NCI-H2107 treated with DMSO at 0.1 percent for 48 hours (cell line): ENCODE measurements around the gene TRAPPC2.
A peak's percentile ranks its signal among the peaks of the same experiment; 100 is the strongest.
"Not testable (repeated sequence)": the region's sequence is repeated elsewhere in the genome, so short reads cannot be mapped to it uniquely, and the experiment has no call there.

ENCODE experiments used
- DNase-seq: peaks from one replicate; lab custom pipeline; 2025; ENCODE audit not compliant: unreplicated experiment; lab: John Stamatoyannopoulos, UW

TRAPPC2 gene

DNA sequence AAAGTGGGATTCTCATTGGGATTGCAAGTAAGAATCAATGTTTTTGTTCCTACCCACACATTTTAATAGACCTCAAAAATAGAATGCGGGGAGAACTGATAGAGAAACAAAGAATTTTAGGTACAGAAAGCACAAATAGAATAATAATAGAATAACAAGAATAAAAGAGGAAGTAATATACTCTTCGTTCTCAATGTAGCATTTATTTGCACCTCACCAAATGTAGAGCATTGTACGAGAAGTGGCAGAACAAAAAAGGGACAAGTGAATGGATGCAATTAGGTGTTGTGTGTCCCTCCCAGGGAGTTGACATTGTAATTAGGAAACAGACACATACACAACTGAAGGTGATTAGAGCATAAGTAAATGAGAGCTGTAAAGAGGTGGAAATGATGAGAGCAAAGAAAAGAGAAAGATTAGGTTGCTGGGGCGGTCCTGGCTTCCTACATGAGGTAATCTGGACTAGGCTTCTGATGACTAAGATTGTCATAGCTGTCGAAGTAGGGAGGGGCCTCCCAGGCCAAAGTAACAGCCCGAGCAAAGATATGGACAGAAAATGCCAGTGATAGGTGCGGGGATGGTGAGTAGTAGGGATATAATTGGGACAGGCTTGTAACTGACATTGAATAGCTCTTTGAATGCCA lies 35.1 kb downstream of the TRAPPC2 start:
- DNase-seq, result no peak

DNA sequence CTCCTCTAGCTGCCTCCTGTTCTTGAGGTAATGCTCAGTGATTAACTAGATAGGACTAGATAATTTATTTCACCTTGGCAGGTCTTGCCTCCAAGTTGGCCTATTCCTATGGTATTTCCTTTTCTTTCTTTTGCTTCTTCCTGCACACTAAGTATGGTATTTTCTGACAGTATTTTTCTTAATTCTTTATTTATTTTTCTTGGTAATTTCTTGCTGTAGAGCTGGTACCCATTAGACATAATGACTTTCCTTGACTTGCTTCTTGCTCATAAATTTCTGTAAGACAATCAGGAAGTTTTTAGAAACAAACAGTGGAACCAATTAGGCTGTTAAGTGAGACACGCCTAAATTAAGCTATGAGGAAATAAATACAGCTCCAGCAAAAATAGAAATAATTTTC lies 36.0 kb downstream of the TRAPPC2 start:
- no peak for DNase-seq

DNA sequence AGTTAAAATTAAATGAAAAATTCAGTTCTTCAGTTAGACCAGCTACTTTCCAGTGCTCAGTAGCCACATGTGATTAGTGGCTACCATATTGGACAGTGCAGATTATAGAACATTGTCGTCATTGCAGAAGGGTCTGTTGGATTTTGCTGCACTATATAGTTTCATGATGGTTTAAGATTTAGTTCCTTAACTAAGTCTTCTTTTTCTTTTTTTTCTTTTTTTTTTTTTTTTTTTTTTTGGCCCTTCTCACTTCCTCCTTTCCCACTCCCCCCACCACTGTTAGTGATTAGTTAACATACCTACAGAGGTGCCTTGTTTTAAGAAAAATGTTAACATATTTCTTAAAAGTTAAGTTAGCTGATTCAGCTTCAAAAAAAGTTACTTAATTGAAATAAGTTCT lies 36.4 kb downstream of the TRAPPC2 start:
- DNase-seq, result no peak

DNA sequence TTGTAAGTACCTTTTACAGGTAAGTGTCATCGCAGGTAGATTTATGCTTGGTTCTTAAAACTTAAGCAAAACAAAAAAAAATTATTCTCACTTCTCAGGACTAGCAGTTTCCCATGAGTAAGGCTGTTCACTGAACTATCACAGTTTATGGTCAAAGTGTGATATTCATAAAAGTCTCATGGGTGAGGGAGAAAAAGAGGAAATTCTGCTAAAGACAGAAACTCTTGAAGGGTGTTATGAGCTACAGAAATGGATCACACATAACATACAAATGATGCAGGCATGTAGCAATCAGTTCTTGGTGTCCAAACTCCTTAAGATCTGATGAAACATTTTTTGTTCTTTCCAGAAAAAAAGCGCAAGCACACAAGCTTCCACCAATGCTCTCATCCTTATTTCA lies 37.0 kb downstream of the TRAPPC2 start:
- no peak for DNase-seq

DNA sequence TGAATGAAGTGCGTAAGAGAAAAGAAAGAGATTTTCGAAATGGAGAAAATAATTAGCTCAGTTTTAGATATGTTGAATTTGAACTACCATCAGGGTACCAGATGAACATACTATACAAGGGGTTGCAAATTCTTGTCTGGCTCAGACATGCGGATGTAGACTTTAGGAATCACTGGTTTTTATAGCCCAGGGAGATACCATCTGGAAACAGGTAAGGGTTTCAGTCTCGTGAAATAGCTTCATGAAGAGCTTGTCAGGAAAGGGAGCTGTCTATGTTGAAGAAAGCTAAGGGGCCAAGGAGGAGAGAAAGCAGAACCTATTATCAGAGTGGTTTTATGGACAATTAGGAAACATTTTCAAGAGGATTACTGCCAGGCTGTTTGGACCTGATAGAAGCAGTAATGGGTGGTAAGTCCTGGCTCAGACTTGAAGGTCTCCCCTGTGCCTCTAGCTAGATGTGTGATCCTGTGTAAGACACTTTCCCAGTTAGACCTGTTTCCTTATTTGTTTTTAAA lies 38.8 kb downstream of the TRAPPC2 start:
- no peak for DNase-seq

DNA sequence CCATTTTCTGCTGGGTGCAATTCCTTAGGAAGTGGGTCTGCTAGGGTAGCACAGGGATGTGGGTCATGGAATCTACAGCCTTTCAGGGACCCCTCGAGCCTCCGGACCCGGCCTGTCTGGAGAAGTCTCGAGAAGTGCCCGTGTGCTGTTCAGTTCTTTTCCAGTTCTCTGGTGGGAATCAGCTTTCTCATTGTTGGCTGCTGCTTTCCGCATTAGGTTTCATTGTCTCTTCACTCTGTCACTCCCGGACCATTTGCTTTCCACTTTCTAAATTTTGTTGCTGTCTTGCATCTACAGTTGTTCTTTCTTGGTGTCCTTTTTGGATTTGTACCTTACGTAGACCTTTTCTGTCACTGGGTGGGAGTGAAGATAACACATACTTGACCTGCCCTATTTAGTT lies 39.4 kb downstream of the TRAPPC2 start:
- no peak for DNase-seq

DNA sequence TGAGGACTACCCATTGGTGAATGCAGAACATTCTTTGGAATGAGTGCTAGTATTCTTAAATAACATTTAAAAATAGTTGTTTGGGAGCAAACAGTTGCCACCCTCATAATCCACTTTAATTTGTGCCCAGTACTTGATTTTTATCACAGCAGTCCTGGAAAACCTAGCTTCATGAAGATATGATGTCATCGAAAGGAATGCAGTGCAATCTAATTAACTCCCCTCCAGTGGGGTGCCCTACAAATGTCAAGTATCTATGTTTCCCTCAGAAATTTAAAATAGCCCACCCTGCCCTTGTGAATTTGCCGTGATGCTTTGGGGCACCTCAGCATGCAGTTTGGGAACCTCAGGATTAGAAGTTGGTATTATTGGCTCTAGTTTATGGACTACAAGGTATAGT lies 40.1 kb downstream of the TRAPPC2 start:
- DNase-seq, result no peak

DNA sequence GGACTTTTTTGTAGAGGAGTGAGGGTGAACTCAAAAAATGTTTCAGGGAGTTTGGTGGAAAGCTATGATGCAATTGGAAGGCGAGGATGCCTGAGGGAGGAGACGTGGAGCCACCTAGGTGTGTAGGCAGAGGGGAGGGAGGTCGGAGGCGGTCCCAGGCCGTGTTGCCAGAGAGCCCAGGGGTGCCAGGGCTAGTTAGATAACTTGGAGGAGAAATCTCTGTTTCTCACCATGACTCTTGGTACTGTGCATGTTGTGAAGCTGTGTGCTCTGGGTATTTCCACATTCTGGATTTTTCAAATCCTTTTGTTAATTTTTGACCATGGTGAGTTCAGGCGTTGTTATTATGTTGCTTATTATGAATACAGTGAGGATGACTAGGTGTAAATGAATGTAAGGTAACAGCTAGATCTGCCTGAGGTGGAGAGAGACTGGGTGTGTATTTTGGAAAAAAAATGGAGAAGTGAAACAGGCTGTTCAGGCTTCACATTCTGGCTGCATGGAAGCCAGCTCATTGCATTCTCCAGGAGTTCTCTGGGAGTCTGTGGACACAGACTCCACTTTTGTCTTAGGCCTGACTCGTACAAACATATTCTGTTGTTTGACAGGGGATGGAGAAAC lies 41.0 kb downstream of the TRAPPC2 start:
- no peak for DNase-seq

DNA sequence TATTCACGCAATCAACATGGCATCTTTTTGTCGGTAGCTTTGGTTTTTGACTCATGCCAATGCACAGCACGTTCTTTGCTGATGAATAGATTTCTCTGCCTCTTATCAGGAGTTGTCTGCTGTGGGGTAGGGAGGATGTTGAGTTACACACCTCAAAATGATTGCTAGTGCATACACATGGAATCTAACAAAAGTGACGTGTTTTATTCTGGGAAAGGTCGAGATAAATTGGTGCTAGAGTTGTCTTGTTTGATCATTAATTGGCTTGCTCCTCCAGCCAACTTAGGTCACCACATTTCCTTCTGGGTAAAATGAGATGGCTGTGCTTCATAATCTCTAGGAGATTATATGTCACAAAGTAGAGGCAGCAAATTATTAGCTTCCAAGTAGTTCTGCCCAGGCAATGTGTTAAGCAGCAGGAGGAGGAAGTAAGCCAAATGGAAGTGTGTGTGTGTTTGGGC lies 41.6 kb downstream of the TRAPPC2 start:
- DNase-seq, result no peak

DNA sequence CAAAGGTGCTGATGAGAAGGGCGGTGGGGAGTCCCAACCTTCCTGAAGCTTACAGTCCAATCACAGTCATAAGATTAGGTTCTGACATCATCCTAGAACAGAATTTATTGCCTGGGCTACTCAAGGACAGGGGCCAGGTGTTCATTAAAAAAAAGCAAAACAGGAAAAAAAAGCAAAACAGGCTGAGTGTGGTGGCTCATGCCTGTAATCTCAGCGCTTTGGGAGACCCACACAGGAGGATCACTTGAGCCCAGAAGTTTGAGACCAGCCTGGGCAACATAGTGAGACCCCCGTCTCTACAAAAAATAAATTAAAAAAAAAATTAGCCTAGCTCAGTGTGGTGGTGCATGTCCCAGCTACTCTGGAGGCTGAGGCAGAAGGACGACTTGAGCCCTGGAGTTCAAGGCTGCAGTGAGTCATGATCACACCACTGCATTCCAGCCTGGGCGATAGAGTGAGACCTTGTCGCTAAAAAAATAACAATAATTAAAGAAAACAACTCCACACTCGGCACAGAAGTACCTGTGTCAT lies 42.5 kb downstream of the TRAPPC2 start:
- DNase-seq, result no peak

DNA sequence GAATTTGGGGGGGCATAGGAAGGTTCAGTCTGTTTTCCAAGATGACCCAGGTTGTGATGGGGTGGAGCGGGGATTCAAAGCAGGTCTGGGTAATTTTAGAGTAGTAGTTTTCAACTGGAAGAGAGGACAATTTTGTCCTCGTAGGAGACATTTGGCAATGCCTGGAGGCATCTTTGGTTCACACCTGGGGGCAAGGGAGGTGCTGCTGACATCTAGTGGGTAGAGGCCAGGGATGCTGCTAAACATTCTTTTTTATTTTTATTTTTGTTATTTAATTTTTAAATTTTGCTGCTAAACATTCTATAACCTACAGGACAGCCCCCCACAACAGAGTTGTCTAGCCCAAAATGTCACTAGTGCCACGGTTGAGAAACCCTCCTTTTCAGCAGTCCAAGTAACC lies 43.6 kb downstream of the TRAPPC2 start:
- no peak for DNase-seq

DNA sequence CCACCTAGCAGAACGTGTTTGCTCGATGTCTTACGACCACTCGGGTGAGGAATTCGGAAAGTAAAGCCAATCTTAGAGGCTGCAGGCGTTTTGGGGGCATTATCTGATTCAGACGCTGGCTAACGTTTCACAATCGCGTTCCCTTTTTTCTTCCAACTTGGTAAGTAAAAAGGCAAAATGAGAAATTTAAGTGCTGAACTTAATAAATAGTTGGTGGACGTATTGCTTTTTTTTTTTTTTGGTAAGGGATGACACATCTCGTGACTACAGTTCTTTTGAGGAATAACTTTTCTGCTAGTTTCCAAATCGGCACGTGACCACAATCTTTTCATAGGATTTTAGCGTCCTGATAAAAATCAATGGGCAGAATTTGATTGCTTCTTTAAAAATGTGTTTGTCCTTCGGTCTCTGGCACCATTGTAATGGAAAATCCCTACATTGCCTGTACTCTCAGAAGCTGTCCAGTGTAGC lies 44.6 kb downstream of the TRAPPC2 start:
- DNase-seq, result no peak

DNA sequence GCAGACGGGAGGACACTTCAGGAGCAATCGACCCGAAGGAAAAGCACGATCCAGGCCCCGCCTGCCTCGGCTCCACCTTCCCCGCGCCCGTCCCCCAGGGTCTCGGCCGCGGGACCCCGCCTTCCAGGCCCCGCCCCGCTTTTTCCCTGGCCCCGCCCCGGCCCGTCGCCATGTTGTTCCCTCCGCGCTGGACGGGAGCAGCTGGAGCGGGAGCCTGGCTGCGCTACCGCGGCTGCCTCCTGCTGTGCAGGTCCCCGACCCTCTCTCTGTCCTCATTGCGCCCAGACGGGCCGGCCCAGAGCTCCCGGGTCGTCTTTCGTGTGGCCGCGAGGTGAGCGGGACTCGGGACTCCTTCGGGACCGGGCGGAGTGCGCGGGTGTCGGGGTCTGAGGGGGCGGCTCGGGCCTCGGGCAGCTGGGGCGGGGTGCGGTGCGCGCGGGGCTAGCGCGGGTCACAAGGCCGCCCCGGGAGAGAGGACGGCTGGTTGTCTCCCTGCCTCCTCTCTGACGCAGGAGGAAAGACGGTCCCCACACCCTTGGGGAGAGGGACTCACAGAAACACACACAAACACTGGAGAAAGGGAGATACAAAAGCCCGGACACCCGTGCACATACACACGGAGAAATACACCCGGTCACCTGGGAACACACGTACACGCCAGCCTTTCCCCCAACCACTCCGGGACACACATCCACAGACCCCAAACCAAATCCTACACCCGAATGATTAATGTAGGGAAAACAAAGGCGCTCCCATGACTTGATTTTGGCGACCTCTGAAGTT lies 45.3 kb downstream of the TRAPPC2 start, which contains the start of gene RAB9A:
RAB9A (plus strand) TSS at position 171 of the 783 bp plus-strand sequence. CDS start 19,619 bp downstream, outside the sequence.
- DNase-seq, result peak; percentile 64

DNA sequence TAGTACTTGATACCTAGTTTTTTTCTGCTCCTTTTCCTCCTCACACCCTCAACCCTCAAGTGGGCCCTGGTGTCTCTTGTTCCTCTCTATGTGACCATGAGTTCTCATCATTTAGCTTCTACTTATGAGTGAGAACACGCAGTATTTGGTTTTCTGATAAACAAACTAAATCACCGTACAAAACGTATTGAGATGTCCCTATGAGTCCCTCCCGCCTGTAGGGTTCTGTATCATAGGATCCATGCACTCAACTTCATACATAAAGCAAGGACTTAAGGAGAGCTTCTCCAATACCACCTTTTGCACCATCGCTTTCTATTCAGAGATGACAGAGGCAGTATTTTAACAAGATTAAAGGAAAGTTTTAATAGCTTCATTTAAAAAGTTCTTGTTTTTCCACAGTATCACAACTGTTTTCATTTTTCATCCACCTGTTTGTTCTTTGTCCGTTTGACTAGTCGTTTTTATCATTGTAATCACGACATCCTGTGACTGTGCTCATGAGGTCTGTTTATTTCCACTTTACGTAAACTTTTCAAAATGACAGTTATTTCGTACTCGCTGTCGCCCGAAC lies 45.9 kb downstream of the TRAPPC2 start:
- peak; percentile 32 for DNase-seq

DNA sequence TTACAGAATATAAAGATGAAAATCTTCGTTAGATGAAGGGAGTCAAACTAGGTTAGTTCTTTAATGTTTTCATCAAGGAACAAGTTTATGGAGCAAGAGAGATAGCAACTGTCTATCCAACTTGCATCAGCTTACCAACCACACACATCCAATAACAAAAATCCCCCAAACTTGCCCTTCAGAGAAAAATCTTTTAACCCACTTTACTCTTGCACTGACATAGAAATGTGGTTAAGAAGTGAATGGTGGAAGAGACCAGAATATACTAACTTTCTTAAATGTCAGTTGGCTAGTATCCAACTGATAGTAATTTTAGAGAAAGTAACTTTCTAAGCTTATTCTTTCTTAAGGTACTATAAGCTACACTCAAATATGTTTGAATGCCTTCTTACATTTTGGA lies 47.2 kb downstream of the TRAPPC2 start:
- no peak for DNase-seq

DNA sequence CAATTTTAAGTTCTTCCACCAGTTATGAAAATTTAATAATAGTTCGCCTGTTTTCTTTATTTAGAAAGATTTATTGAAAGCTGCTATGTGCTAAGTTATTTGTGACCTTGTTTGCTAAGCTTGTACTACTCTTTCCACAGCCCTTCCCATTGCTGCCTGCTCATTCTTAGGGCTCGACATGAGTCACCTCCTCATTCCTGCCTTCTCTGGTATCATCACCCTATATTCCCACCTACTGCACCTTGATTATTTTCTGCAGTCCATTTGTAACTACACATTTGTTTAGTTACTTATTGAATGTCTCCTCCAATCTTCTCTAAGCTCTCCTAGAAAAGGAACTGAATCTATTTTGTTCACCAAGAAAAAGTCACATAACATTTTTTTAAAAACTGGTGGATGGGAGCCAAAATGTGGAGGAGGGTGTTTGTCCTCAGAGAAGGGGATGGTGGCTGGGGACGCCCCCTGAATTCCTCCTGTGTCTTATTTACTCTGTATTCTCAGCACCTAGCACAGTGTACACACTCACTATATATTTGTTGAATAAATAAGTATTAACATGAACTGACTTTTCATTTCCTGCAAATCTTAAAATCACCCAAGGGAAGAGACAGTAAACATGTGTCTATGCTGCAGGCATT lies 49.2 kb downstream of the TRAPPC2 start:
- DNase-seq, result no peak

DNA sequence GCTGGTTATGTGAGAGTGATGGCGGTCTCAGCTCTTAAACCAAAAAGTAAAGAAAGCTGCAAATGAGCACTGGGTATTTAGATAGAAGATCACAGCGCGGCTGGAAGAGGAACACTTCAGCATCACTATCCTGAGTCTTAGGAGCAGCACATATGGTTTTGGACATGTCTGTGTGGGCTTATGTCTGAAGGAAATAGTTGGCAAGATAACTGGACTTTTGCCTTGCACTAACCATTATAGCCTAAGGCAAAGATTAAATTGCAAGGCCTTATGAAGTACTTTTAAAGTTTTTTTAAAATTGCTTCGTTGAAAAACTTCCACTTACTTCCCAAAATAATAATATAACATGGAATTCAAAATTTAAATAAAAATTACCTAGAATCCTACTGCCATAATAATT lies 50.1 kb downstream of the TRAPPC2 start:
- DNase-seq, result no peak

DNA sequence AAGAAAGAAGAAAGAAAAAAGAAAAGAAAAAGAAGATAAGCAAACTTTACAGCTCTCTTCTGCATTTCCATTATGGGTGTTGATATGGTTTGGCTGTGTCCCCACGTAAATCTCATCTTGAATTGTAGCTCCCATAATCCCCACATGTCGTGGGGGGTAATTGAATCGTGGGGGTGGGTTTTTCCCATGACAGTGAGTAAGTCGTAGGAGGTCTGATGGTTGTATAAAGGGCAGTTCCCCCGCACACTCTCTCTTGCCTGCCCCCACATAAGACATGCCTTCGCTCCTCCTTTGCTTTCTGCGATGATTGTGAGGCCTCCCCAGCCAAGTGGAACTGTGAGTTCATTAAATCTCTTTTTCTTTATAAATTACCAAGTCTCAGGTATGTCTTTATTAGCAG lies 52.8 kb downstream of the TRAPPC2 start:
- no peak for DNase-seq

DNA sequence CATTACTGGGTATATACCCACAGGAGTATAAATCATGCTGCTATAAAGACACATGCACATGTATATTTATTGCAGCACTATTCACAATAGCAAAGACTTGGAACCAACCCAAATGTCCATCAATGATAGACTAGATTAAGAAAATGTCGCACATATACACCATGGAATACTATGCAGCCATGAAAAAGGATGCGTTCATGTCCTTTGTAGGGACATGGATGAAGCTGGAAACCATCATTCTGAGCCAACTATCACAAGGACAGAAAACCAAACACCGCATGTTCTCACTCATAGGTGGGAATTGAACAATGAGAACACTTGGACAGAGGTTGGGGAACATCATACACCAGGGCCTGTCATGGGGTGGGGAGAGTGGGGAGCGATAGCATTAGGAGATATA lies 54.7 kb downstream of the TRAPPC2 start:
- DNase-seq, result not testable (repeated sequence)

DNA sequence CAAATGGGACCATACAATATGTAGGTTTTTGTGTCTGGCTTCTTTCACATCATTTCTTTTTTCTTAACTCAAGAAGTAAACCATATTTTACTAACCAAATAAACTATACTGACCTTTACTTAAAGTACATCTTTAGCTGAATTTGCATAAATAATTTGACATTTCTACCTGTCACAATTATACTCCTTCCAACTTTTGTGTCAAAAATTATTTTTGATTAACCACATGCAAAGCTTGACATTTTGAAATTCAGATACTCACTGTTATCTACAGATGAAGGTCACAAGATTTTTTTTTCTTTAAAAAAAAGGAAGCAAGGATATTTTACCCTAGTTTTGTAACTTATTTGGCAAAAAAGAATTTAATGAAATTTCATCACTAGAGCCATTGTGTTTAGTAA lies 57.5 kb downstream of the TRAPPC2 start:
- no peak for DNase-seq

DNA sequence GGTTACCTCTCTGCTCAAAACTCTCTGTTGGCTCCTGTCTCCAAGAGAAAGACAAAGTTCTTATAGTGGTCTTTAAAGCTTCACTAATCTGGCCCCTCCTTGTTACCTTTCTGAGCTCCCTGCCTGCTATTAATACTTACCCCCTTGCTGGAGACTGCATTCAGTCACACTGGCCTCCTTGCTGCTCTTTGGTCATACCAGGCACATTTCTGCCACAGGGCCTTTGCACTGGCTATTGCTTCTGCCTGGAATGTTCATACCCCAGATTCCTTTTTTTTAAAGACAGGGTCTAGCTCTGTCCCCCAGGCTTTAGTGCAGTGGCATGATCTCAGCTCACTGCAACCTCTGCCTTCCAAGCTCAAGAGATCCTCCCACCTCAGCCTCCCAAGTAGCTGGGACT lies 61.4 kb downstream of the TRAPPC2 start:
- DNase-seq, result no peak
